Fibroblast of lung (primary cell): ENCODE data around the gene PCSK7.

Experiments
- CTCF ChIP-seq, 2 donors: IDR thresholded peaks in 1 of 2; conservative IDR thresholded peaks in 1 of 2; 1 replicate in 1 of 2; 2 replicates in 1 of 2; pipeline ENCODE4 v1.5.1; 2011 to 2012; ENCODE audit warnings: low read length in 2 of 2, control low read depth in 1 of 2, inconsistent platforms in 1 of 2, low read depth in 1 of 2, mild to moderate bottlenecking in 1 of 2
- EZH2 ChIP-seq: IDR thresholded peaks from 2 replicates; pipeline ENCODE4 v1.5.1; 2012; ENCODE audit warnings: low read length, control low read depth, mild to moderate bottlenecking; ENCODE audit errors: missing control alignments

GRCh38 chr11:117183724-117184349 lies 48.0 kb downstream of the PCSK7 start:
- no peak for TF ChIP-seq CTCF (conservative IDR thresholded peaks at IDR 0.05 in 1 of 2, IDR thresholded peaks at IDR 0.05 in 1 of 2; ENCODE audit: low read depth in 1 of 2, low read length in 2 of 2)
- no peak for TF ChIP-seq EZH2
